Endothelial cell of umbilical vein (primary cell): ENCODE results near the gene CBLB. TPM values are rescaled to one million over a fixed set of nuclear protein-coding genes. Genes with fewer than 3 reads are reported as not detected.
A peak's percentile ranks its signal among the peaks of the same experiment; 100 is the strongest.

ENCODE experiments used
- BruUV-seq: library from RNA; stranded (reverse); fragments of 400-500 nt; replicated peaks from 2 replicates; lab custom pipeline; 2021; lab: Mats Ljungman, UMichigan
- CTCF ChIA-PET: fragments of 300-600, 350-600 bp; sonication (Branson Sonifier 250); formaldehyde crosslinking; loops from one replicate; lab custom pipeline; 2021; ENCODE audit warnings: antibody characterized with exemption, inconsistent platforms; lab: Charles Lee
- POLR2A ChIA-PET: fragments of 300-600, 350-600 bp; sonication (Branson Sonifier 250); formaldehyde crosslinking; loops from one replicate; lab custom pipeline; 2021; ENCODE audit warnings: antibody characterized with exemption, inconsistent platforms; lab: Charles Lee
- DNase-seq: peaks from one replicate; pipeline ENCODE4 v3.0.0-alpha.2; 2011; ENCODE audit warnings: low read depth, low spot score
- FAIRE-seq: peaks from 2 replicates; lab custom pipeline; 2011; peaks lifted over from hg19 to GRCh38; lab: Jason Lieb, UNC
- H2AFZ ChIP-seq: 2 replicates; pipeline ENCODE4 v1.6.0; 2012; ENCODE audit warnings: low read depth, low read length, control low read depth, inconsistent platforms
- H3K27ac ChIP-seq: 2 replicates; pipeline ENCODE4 v1.5.1; 2011; ENCODE audit warnings: low read depth, mild to moderate bottlenecking, control low read depth, low read length, moderate library complexity; ENCODE audit not compliant: insufficient read depth
- H3K27me3 ChIP-seq, 2 experiments: 2 replicates each; pipeline versions ENCODE4 v1.6.0 to v1.6.1; 2011; ENCODE audit warnings: low read length in 2 of 2, mixed read lengths in 1 of 2; ENCODE audit not compliant: control insufficient read depth in 2 of 2, insufficient read depth in 2 of 2
- H3K36me3 ChIP-seq, 2 experiments: 2 replicates in 1 of 2; 3 replicates in 1 of 2; pipeline ENCODE4 v1.5.1; 2011; ENCODE audit warnings: low read length in 2 of 2, mild to moderate bottlenecking in 1 of 2, moderate library complexity in 1 of 2; ENCODE audit not compliant: control insufficient read depth in 2 of 2, insufficient read depth in 2 of 2; ENCODE audit errors: extremely low read depth in 1 of 2
- H3K4me1 ChIP-seq: 3 replicates; pipeline ENCODE4 v1.5.1; 2011; ENCODE audit warnings: mild to moderate bottlenecking, low read length; ENCODE audit not compliant: control insufficient read depth, insufficient read depth; ENCODE audit errors: extremely low read depth
- H3K4me2 ChIP-seq: 2 replicates; pipeline ENCODE4 v1.6.1; 2011; ENCODE audit warnings: low read length, control low read depth, mixed read lengths; ENCODE audit not compliant: insufficient read depth
- H3K4me3 ChIP-seq, 3 experiments: fragments of 200-600 bp in 1 of 3; sonication (generic), shearing (Covaris generic) in 1 of 3; replicated peaks in 1 of 3; 2 replicates each; pipeline ENCODE4 v1.5.1; 2011 to 2016; ENCODE audit warnings: control low read depth in 3 of 3, low read length in 3 of 3, mild to moderate bottlenecking in 2 of 3, inconsistent platforms in 1 of 3, low read depth in 1 of 3, moderate library complexity in 1 of 3; ENCODE audit not compliant: insufficient read depth in 1 of 3
- H3K79me2 ChIP-seq: 2 replicates; pipeline ENCODE4 v1.6.0; 2012; ENCODE audit warnings: low read length, inconsistent platforms; ENCODE audit not compliant: control insufficient read depth, insufficient read depth
- H3K9ac ChIP-seq: replicated peaks from 2 replicates; pipeline ENCODE3; 2011; ENCODE audit warnings: low read length, control low read depth; ENCODE audit not compliant: insufficient read depth; ENCODE audit errors: extremely low read depth
- H3K9me1 ChIP-seq: replicated peaks from 3 replicates; pipeline ENCODE4 v1.6.0; 2011; ENCODE audit warnings: mild to moderate bottlenecking, low read length; ENCODE audit not compliant: control insufficient read depth, insufficient read depth; ENCODE audit errors: extremely low read depth
- H3K9me3 ChIP-seq: replicated peaks from 2 replicates; pipeline ENCODE4 v1.5.1; 2012; ENCODE audit warnings: low read length, inconsistent platforms; ENCODE audit not compliant: control insufficient read depth, insufficient read depth
- H4K20me1 ChIP-seq: replicated peaks from 2 replicates; pipeline ENCODE3; 2011; ENCODE audit warnings: mild to moderate bottlenecking, low read length; ENCODE audit not compliant: control insufficient read depth, insufficient read depth; ENCODE audit errors: extremely low read depth
- FOS ChIP-seq: IDR thresholded peaks from 2 replicates; pipeline ENCODE4 v1.6.1; 2011; ENCODE audit warnings: mild to moderate bottlenecking, low read length, moderate library complexity, borderline replicate concordance; ENCODE audit not compliant: insufficient read depth
- GATA2 ChIP-seq: IDR thresholded peaks from 2 replicates; pipeline ENCODE4 v1.7.0; 2011; ENCODE audit warnings: low read depth, mild to moderate bottlenecking, moderate library complexity, mixed read lengths, low read length; ENCODE audit not compliant: insufficient read length, insufficient read depth
- JUN ChIP-seq: IDR thresholded peaks from 2 replicates; pipeline ENCODE4 v1.6.1; 2011; ENCODE audit warnings: borderline replicate concordance, low read depth; ENCODE audit not compliant: insufficient read length, insufficient read depth
- MYC ChIP-seq: IDR thresholded peaks from one replicate; pipeline ENCODE4 v1.6.1; 2011; ENCODE audit warnings: mild to moderate bottlenecking, low read depth, low read length
- POLR2AphosphoS5 ChIP-seq: IDR thresholded peaks from 2 replicates; pipeline ENCODE4 v1.6.1; 2012; ENCODE audit warnings: low read depth, mild to moderate bottlenecking, control low read depth, low read length, moderate library complexity; ENCODE audit not compliant: insufficient read depth
- dilution Hi-C: fragments of 300-500 bp; cut with MboI; formaldehyde crosslinking; loops from one replicate; pipeline ENCODE4 v1.15.0; 2019; ENCODE audit warnings: low sequenced_read_pairs; ENCODE audit not compliant: extremely low pct_ligation_motif_present
- intact Hi-C: fragments of 100-400 bp; cut with micrococcal nuclease; formaldehyde crosslinking; loops from one replicate; pipeline ENCODE4 v1.10.0; 2022
- polyA plus RNA-seq, 4 experiments: library from polyadenylated mRNA; depleted of rRNA in 3 of 4; stranded (reverse) in 3 of 4; unstranded in 1 of 4; fragments of >200 nt; gene quantifications; 2 replicates each; pipeline versions ENCODE4 v1.2.1 to v1.2.3, GENCODE V29; 2011 to 2012; ENCODE audit warnings: missing spikeins in 1 of 4
- total RNA-seq: library from RNA; stranded (reverse); gene quantifications from 2 replicates; pipeline ENCODE4 v1.2.3, GENCODE V29; 2021

The CBLB gene
- total and polyA plus RNA-seq, 2 donors (not counting 3 experiments of a cell fraction or from before 2014, with no cell fraction given) = 17.8 to 39.6 TPM

- Histone ChIP-seq H3K4me3 (no peak overlapping the region), H3K9ac (no peak overlapping the region), H3K27me3 (no peaks in the 10 kb centered on the region), H3K9me1 (no peaks in the 10 kb centered on the region), H3K36me3 (no peaks in the 10 kb centered on the region), H3K4me1 (peaks cover 8% of the 10 kb centered on the region), H3K27ac (no peak overlapping the region), H4K20me1 (no peaks in the 10 kb centered on the region), H3K79me2 (no peaks in the 10 kb centered on the region), H3K9me3 (no peaks in the 10 kb centered on the region), H3K4me2 (no peak overlapping the region), H2AFZ (no peak overlapping the region)
- ChIA-PET POLR2A (no interaction called here), CTCF (no interaction called here)
- DNase-seq (peak; percentile 66), FAIRE-seq (no peak)
- BruUV-seq = no TSS peak
- dilution Hi-C loops (no loop called here), intact Hi-C loops (no loop called here)
- peak; percentile 72 for TF ChIP-seq JUN
- no peak for TF ChIP-seq MYC
- TF ChIP-seq GATA2 = peak; percentile 30
- TF ChIP-seq FOS = peak; percentile 38
Observed at GRCh38 chr3:105806359-105806758, 62.5 kb downstream of the CBLB start.

- Histone ChIP-seq H3K36me3 (no peaks in the 10 kb centered on the region), H3K79me2 (no peaks in the 10 kb centered on the region), H3K4me3 (no peak overlapping the region), H3K27ac (no peak overlapping the region), H4K20me1 (no peaks in the 10 kb centered on the region), H2AFZ (no peak overlapping the region), H3K27me3 (no peaks in the 10 kb centered on the region), H3K9ac (no peak overlapping the region), H3K9me3 (no peaks in the 10 kb centered on the region), H3K9me1 (no peaks in the 10 kb centered on the region), H3K4me1 (peaks cover 8% of the 10 kb centered on the region), H3K4me2 (no peak overlapping the region)
- intact Hi-C loops = no loop called here
- ChIA-PET POLR2A (no interaction called here), CTCF (no interaction called here)
- dilution Hi-C loops = no loop called here
- FAIRE-seq (no peak), DNase-seq (no peak)
- no TSS peak for BruUV-seq
- no peak for TF ChIP-seq POLR2AphosphoS5
Observed at GRCh38 chr3:105805404-105805803, 63.4 kb downstream of the CBLB start.
